ENCODE results near the gene CCDC134.

Gene CCDC134

GRCh38 chr22:41793871-41794270 lies 6.6 kb upstream of the CCDC134 start:
- no peak for DNase-seq

DNA sequence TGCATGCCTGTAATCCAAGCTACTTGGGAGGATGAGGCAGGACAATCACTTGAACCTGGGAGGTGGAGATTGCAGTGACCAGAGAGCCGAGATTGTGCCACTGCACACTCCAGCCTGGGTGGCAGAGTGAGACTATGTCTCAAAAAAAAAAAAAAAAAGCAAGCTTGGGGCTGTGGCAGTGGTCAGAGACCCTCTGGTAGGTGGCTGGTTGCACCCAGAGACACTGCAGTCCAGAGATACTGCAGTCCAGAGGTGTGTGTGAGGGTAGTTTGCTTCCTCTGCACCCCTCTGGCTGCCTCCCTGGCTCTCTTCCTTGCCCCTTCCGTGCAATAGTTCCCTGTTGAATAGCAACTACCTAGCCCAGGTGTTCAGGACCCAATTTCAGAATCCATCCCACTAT lies 1.7 kb upstream of the CCDC134 start:
- DNase-seq = no peak

GRCh38 chr22:41799486-41800347 lies 762 bp upstream of the CCDC134 start:
- DNase-seq = no peak

DNA sequence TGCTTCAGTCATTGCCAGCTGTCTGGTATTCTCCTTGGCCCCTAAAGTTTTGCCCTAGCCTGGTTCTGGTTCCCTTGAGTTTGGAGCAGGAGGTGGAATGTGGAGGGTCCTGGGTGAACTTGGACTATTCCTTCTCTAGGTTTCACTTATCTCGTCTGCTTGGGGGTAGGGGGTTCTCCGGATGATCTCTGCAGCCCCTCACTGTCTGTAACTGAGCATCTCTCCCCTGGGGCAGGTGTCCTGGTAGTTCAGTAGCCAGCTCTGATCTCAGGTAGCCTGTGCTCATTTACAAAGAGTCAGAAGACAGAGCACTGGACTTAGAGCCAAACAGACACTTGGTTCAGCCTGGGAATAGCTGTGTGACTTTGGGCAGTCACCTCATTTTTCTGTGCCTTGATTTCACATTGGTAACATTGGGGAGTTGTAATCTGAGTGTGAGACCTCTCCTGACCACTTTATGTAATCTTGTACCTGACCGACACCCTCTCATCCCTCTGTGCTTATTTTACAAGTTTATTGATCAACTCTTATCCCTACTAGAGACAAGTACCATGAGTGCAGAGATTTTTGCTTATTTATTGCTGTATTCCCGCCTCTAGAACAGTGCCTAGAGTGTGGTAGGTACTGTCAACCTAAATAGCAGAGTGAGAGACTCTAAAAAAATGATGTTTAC lies 804 bp downstream of the CCDC134 start:
- DNase-seq = no peak

DNA sequence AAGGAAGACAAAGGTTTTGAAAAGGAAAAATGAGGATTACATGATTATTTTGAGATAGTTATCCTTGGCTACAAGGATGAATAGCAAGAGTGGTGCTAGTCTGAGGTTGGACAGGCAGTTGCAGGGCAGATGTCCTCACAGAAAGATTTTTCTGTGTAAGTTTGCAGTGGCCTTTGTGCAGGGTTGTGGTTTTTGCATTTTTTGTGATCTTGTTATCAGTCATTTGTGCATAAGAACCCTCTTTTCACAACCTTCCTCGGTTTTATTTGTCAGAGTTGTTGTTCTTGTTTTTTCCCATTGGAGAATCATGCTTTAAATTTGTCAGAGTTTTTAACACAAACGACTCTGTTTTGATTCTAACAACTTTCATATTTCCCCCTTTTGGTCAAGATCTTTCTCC lies 1.4 kb downstream of the CCDC134 start:
- DNase-seq = no peak

- DNase-seq = no peak
Measured at GRCh38 chr22:41805639-41806038, 5.2 kb downstream of the CCDC134 start.

GRCh38 chr22:41808400-41808799 lies 7.9 kb downstream of the CCDC134 start:
- no peak for DNase-seq

DNA sequence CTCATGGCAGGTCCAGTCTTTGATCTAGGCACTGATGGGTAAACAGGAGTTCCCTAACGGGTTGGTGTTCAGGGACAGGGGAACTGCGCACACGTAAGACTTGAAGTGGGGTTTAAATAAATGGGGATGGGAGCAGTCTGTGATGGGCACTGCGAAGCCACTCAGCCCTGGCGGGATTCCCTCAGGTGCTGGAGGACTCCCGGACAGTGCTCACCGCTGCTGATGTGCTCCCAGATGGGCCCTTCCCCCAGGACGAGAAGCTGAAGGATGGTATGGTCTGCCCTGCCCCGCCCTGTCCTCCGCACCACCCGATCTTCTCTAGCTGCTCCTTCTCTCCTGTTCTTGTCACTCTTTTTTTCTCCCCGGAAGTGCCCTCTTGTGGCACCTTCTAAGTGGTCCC lies 9.5 kb downstream of the CCDC134 start:
- no peak for DNase-seq

DNA sequence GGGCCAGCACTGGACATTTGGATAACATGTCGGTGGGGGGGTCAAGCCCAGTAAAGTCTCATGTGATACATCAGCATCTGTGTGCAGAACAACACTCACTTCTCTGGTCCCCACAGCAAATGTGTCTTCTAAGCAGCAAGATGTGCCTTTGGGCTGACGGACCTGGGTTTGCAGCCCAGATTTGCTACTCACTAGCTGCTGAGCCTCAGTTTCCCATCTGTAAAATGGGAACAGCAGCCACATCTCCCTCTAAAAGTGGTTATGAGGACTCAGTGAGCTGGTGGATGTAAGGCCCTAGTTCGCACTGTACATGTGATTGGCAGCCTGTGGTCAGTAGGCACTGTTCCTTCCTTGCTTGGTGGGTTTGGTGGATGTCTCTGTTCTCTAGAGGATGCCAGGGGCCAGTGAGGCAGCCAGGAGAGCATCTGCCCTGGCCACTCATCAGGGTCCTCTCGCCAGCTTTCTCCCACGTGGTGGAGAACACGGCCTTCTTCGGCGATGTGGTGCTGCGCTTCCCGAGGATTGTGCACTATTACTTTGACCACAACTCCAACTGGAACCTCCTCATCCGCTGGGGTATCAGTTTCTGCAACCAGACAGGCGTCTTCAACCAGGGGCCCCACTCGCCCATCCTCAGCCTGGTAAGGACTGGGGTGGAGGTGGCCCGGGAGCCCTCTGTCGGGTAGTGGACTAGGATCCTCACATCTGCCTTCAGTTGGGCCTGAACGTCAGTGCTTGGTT lies 12.5 kb downstream of the CCDC134 start:
- no peak for DNase-seq

- no peak for DNase-seq
Measured at GRCh38 chr22:41813726-41814410, 13.4 kb downstream of the CCDC134 start.

DNA sequence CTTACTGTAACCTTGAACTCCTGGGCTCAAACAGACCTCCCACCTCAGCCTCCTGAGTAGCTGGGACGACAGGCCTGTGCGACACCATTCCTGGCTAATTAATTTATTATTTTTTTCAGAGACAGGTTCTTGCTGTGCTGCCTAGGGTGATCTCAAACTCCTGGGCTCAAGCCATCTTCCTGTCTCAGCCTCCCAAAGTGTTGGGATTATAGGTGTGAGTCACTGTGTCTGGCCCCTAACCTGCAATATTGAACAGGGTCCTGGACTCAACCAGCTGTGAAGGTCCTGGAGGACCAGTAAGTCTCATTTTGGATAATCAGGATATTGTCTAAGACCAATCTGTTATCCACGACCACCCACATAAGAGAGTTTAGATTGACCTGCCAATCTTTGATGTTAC lies 15.2 kb downstream of the CCDC134 start:
- no peak for DNase-seq

DNA sequence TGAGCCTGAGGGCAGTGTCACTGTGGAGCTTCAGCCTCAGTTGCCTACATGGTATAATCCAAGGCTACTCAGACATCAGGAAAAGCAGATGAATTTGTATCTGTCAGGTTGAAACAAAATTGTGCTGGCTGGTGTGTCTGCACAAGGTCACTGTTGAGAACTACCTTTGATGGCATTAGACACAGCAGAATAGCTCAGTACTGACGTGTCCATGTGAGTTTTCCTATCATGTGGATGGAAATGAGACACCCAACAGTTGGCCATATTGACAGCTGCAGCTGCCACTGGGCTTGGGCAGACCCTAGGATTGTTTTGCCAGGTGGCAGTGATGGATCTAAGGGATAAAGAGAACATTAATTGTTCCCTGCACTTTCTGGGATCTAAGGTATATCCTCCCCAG lies 15.8 kb downstream of the CCDC134 start:
- no peak for DNase-seq

- DNase-seq = no peak
Measured at GRCh38 chr22:41816871-41817270, 16.4 kb downstream of the CCDC134 start.

DNA sequence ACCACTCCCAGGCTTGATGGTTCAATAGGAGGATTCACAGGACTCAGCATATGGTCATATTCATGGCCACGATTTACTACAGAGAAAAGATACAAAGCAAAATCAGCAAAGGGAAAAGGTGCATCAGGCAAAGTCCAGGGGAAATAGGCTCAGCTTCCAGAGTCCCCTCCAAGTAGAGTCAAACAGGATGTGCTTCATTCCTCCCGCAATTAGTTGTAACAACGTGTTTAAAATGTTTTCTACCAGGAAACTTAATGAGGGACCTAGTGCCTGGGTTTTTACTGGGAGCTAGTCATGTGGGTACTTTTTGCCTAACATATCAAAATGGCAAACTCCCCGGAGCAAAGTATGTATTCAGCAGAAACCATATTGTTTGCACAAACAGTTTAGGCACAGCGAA lies 17.5 kb downstream of the CCDC134 start:
- DNase-seq = no peak

DNA sequence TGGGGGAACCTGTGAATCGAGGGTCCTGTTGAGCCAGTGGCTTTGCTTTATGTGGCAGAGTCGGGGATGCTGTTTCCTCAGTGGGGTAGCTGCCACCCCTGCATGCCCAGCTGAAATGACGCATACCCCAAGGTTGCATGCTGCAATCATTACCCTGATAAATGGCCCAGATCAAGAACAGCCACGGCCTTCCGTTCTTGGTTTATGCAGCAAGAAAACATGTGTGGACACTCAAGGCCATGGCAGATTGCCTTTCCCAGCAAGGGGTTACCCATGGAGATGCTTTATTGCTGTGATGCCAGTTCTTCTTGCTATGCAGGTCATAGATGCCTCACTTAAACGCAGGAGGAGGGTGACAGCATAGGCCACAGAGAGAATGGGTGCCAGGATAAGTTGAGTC lies 18.1 kb downstream of the CCDC134 start:
- no peak for DNase-seq

- DNase-seq = no peak
Measured at GRCh38 chr22:41819257-41819656, 18.8 kb downstream of the CCDC134 start.

DNA sequence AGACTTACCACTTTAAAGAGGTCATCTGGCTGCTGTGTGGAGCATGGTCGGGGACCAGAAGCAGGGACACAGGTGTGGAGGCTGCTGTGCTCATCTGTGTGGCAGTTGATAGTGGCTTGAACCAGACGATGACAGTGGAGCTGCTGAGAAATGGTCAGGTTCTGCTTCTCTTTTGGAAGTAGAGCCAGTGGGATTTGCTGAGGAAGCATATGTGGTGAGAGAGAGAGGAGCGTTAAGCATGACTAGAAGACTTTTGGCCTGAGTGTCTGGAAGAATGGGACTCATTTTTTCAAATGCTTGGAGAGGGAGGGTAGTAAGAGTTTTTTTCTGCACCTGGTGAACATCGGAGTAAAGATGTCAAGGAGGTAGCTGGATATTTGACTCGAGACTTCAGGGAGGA lies 20.0 kb downstream of the CCDC134 start:
- DNase-seq = no peak

- no peak for DNase-seq
Measured at GRCh38 chr22:41821471-41822316, 21.2 kb downstream of the CCDC134 start.

GRCh38 chr22:41822317-41823057 lies 22.0 kb downstream of the CCDC134 start:
- no peak for DNase-seq

DNA sequence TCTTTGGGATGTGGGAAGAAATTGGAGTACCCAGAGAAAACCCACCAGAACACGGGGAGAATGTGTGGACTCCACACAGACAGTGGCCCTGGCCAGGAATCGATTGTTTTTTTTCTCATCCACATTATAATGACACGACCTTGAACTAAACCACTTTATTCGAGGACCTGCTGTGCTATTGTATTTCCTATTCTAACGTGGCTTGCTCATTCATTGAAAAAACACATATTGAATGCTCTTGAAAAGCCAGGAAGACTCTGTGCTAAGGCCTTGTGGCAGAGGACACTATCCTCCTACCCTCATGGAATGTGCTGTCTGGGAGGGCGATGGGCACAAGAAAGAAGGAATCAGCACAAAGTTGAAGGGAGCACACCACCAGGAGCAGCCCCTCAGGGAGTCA lies 23.3 kb downstream of the CCDC134 start:
- no peak for DNase-seq

DNA sequence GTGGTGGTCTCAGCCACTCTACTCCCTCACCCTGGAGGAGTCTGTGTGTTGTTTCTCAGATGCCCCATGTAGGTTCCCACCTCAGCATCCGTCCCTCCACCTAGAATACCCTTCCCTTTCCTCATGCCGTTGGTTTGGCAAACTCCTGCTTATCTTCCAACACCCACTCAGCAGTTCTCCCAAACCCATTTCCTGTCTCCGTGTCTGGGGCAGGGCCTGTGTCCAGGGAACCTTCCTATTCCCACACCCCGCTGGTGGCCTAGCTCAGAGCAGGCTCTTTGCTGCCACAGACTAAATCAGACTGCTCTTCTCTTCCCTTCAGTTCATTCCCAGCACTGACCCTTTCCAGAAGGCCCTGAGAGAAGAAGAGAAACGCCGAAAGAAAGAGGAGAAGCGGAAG lies 24.9 kb downstream of the CCDC134 start:
- DNase-seq = no peak

- no peak for DNase-seq
Measured at GRCh38 chr22:41826021-41826420, 25.5 kb downstream of the CCDC134 start.
